Renal cortex interstitium (tissue), 11 donors: ENCODE data around the gene PDE4D. TPM values are rescaled to one million over a fixed set of nuclear protein-coding genes. Genes with fewer than 3 reads are reported as not detected.
A peak's percentile ranks its signal among the peaks of the same experiment; 100 is the strongest.

Experiments used
- DNase-seq, 11 donors: peaks; one replicate each; pipeline ENCODE4 v3.0.0-alpha.2; 2013; ENCODE audit warnings: low read depth in 9 of 11, low spot score in 4 of 11; ENCODE audit errors: extremely low read depth in 1 of 11
- polyA plus RNA-seq, 3 donors: library from polyadenylated mRNA; unstranded; fragments of 120-200 nt; gene quantifications; one replicate each; pipeline ENCODE4 v1.2.1, GENCODE V29; 2013; ENCODE audit not compliant: insufficient read length in 3 of 3

The PDE4D gene
- polyA plus RNA-seq, 3 donors = 18.6 to 43.9 (median 21.4) TPM

DNA sequence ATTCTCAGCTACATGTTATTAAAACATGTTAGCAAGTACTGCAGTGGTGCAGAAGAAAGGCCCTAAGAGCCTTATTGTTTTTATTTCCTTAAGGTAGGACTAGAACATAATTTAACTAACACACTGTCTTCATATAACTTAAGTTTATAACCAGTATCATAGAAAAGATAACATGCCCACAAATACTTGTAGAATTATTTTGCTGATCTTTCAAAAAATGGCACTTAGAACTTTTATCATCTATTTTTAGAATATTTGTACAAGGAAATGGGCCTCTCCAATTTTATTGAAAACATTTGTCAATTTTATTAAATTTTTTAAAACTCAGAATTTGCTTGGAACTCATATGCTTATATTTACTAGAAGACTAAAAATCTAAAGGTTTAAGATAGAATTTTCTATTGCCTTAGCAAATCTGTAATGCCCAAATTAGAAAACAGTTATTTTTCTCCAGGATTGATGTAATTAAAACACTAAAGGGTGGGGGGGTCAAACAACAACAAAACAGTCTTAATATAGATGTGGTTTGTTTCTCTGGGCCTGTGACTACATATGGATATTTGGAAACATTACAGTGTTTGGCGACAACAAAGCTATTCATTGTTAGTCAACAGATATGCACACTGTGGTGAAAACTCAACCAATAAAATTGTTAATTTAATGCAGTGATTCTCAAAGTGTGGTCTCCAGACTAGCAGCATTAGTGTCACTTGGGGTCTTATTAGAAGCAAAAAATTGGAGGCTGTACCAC is 360.4 kb downstream of the PDE4D start:
- DNase-seq = no peak

- DNase-seq = no peak
Measured at GRCh38 chr5:59529239-59529638, 364.3 kb downstream of the PDE4D start.

DNA sequence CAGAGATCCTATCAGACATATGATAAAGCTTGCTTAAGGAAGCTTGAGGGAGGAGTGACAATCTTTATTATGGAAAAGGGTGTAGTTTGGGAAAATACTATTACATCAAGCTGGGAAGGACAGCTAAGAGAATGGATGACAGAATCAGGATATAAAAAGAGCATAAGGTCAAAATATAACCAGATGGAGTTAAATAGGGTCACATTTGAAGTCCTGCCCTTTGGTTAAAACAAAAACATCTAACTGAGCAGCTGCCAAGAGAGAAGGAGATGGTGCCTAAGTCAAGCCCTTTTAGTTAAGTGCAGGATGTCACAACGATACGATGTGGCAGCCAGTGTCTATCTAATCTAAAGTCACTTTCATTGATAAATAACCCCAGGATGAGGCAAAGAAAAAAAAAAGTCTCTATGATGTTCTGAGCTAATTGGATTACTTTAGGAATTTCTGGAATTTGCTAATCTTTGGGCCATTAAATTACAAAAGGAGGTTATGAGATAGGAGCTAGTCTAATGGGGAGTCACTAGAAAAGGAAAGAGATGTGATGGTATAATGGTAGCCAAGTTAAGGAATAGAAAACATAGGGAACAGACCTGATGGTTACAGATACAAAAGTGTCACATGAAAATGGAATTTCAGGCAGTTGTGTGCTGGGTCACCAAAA is 365.2 kb downstream of the PDE4D start:
- DNase-seq = no peak

- no peak for DNase-seq
Measured at GRCh38 chr5:59525957-59526356, 367.6 kb downstream of the PDE4D start.

DNA sequence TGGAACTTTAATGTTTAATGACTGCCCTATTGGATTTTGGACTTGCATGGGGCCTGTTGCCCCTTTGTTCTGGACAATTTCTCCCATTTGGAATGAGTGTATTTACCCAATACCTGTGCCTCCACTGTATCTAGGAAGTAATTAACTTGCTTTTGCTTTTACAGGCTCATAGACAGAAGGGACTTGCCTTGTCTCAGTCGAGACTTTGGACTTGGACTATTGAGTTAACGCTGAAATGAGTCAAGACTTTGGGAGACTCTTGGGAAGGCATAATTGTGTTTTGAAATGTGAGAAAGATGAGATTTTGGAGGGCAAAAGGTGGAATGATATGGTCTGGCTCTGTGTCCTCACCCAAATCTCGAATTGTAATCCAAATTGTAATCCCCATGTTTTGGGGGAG is 368.2 kb downstream of the PDE4D start:
- DNase-seq = no peak

DNA sequence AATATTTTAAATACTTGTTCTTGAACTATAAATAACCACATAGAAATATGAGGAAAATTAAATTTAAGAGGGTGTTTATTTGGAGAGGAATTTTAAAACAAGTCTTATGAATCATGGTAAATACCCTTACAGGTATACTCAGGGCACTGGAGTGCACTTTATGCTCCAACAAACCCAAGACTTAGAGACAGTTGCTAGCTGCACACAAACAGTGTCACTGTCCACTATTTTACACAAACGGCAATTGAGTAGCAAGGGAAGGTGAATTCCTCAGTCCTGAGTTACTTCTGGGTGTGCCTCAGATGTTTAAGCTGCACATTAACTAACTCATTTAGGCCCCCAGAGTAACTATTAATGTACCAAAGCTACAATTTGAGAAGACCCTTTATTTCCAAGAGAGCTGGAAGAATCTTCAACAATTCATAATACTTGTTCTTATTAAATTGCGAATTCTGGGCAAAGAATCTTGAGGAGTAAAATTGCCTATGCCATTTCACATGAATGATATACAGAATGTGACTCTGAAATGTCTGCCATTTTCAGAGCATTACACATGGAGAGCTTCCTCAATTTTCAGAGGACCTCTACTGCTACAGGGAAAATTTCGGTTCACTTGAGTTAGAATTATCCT is 371.2 kb downstream of the PDE4D start:
- DNase-seq = peak in 2 of 11 donors; percentile 18 to 31

DNA sequence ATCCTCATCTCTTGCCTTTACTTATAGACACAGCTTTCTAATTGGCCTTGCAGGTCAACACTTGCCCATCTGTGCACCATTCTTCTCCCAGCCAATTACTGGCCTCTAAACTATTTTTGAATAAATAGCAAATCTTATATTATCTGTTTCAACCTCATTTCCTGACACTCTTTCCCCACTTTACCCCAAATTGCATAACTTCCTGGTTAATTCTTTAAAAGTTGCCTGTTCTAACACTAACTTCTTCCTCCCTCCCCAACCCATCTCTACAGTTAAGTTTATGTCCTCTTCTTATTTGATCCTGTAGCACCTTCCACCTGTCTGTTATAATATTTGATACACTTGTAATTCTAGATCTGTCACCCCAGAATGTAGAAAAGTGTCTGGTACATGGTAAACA is 372.1 kb downstream of the PDE4D start:
- DNase-seq = no peak

DNA sequence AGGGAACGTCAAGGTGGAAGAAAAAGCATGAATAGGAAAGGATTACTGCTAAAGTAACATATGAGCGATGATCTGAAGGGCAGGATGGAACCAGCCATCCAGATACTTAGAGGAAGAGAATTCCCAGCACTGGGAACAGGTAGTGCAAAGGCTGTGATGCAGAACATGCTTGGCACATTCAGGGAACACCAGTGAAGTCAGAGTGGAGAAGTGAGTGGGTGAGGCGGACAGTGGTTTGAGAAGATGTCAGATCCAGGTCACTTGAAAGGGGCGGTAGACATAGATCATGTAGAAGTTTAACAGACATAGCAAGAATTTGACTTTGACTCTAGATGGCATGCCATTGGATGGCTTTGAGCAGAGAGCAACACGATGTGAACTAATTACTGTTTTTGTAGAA is 374.2 kb downstream of the PDE4D start:
- no peak for DNase-seq

GRCh38 chr5:59517926-59518585 is 375.5 kb downstream of the PDE4D start:
- DNase-seq = no peak

DNA sequence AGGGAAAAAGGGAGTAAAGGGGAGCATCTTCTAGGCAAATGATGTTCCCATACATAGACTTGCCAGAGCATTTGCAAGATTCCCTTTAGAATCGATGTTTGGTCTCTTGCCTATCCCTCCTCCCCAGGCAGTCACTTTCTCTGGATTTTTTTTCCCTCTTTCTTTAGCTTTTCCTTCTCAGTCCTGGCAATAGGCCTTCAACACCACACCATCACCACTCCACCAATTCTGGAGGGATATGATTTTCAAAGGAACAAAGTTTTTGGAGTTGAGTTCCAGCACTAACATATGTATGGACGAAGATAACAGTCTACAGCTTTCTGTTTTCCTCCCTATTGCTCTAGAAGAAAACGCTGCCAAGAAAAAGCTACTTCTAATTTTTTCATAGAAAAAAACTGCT is 377.4 kb downstream of the PDE4D start:
- no peak for DNase-seq

GRCh38 chr5:59506285-59506877 is 387.1 kb downstream of the PDE4D start:
- DNase-seq = peak in 1 of 11 donors; percentile 22

DNA sequence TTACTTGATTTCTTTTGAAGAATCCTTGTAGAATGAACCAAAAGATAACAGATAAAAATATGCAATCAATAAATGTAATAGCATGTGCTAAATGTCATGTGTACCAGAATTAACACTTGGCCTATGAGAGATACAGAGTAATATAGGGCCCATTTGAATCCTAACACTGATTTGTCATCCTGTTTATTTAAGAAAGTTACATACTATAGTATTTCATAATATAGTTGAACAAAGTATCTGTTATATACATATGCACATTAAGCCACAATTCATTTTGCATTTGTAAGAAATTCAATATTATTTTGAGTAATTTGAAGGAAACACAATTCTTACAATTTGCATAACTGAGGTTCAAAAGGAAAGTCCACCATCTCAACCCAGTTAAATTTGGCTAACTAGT is 389.5 kb downstream of the PDE4D start:
- no peak for DNase-seq

DNA sequence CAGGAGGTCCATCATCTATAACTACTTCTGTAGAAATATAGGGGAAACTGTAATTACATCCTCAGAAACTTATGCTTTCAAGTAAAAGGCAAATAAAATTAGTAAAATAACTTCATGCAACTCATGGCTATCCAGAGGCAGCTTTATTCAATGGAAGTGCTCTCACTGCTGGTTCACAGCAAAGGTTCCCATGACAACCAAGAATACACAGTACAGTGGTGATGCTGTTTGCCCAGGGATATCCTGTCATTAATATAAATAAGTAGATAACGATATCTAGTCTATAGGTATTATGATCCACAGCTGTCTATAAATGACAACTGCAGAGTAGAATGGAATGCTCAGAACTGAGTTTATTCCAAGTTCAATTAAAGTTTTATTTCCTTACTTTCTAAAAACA is 390.3 kb downstream of the PDE4D start:
- no peak for DNase-seq

DNA sequence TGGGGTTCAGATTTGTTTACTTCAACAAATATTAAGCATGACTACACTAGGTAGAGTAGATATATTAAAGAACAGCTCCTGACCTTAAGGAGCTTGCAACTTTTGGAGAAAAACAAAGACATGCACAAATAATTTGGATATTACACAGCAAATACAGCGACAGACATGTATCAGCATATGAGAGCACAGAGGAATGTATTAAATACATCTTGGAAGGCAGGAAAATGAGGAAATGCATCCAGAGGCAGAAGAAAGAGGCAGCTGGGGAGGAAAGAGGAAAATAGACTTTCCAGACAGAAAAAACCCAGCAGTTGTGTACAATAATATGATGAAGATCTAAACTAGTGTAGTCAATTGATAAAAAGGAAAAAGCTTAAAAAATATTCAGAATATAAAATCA is 392.2 kb downstream of the PDE4D start:
- DNase-seq = no peak

GRCh38 chr5:59500014-59500413 is 393.5 kb downstream of the PDE4D start:
- DNase-seq = no peak

DNA sequence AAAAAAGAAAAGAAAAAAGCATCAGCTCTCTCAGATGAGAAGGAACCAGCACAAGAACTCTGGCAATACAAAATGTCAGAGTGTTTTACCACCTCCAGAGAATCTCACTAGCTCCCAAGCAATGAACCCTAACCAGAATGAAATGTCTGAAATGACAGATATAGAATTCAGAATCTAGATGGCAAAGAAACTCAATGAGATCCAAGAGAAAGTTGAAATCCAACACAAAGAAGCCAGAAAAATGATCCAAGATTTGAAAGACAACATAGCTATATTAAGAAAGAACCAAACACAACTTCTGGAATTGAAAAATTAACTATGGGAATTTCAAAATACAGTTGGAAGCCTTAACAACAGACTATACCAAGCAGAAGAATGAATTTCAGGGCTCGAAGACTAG is 396.3 kb downstream of the PDE4D start:
- no peak for DNase-seq

- no peak for DNase-seq
Measured at GRCh38 chr5:59496524-59497134, 396.9 kb downstream of the PDE4D start.

DNA sequence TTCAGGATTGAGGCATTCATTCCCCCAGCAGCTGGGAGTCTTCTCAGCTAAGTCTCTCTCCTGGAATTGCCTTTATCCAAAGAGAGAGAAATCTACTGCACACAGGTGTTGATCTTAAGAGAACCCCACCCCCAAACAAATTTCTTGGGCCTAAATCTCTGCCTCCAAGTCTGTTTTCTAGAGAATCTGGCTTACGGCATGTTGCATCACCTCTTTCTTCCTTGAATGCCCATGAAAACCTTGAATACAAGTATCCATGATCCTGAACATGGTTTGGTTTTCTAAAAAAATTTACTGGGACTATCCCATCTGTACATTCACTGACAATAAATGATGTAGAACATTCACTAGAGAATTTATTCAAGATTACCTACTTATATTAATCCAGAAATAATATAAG is 401.6 kb downstream of the PDE4D start:
- DNase-seq = no peak

- no peak for DNase-seq
Measured at GRCh38 chr5:59489551-59489950, 404.0 kb downstream of the PDE4D start.
